Gastroesophageal sphincter (tissue), 4 donors: ENCODE measurements around the gene FUT9. TPM values are rescaled to one million over a fixed set of nuclear protein-coding genes. Genes with fewer than 3 reads are reported as not detected.

ENCODE experiments used
- ATAC-seq: fragments of 150-250 bp; one replicate; pipeline ENCODE4 v1.9.1; 2016; ENCODE audit warnings: mild to moderate bottlenecking, moderate library complexity
- H3K27ac ChIP-seq, 4 donors: fragments of 200-600 bp; sonication (generic) in 3 of 4; 1 replicate in 3 of 4; 2 replicates in 1 of 4; pipeline ENCODE4 v1.5.1; 2016 to 2019
- H3K27me3 ChIP-seq: fragments of 200-600 bp; sonication (generic); one replicate; pipeline ENCODE4 v1.5.1; 2019
- H3K36me3 ChIP-seq, 2 donors: fragments of 200-600 bp; sonication (generic); one replicate each; pipeline ENCODE4 v1.5.1; 2019; ENCODE audit warnings: control low read depth in 1 of 2
- H3K4me1 ChIP-seq, 3 donors: fragments of 200-600 bp; sonication (generic); 1 replicate in 2 of 3; 2 replicates in 1 of 3; pipeline ENCODE4 v1.5.1; 2016 to 2019; ENCODE audit warnings: control low read depth in 2 of 3
- H3K4me3 ChIP-seq, 2 donors: fragments of 200-600 bp; sonication (generic); one replicate each; pipeline ENCODE4 v1.5.1; 2019; ENCODE audit warnings: mild to moderate bottlenecking in 1 of 2, moderate library complexity in 1 of 2
- H3K9me3 ChIP-seq, 3 donors: fragments of 200-600 bp; sonication (generic); one replicate each; pipeline ENCODE4 v1.5.1; 2017 to 2019; ENCODE audit warnings: control low read depth in 2 of 3
- EP300 ChIP-seq: sonication (generic); formaldehyde crosslinking; IDR thresholded peaks from one replicate; pipeline ENCODE4 v1.6.1; 2017; ENCODE audit warnings: antibody characterized with exemption, mild to moderate bottlenecking
- POLR2A ChIP-seq, 2 donors: fragments of 450-650 bp; IDR thresholded peaks; one replicate each; pipeline ENCODE4 v1.6.1; 2017; ENCODE audit warnings: antibody characterized with exemption in 2 of 2, mild to moderate bottlenecking in 2 of 2, moderate library complexity in 1 of 2
- POLR2AphosphoS5 ChIP-seq: sonication (generic); formaldehyde crosslinking; IDR thresholded peaks from one replicate; pipeline ENCODE4 v1.6.1; 2017; ENCODE audit warnings: antibody characterized with exemption
- WGBS, 2 donors: methylation state at CpG; one replicate each; pipeline ENCODE4 v1.1.5; 2018; ENCODE audit warnings: low coverage in 1 of 2; 5-methylcytosine and 5-hydroxymethylcytosine counted together
- total RNA-seq, 4 donors: library from RNA; depleted of rRNA; stranded (reverse); fragments of >200 nt; gene quantifications; one replicate each; pipeline ENCODE4 v1.1.0, GENCODE V29; 2016
- TF ChIP-seq, protein P1 (sequence below), 4 experiments: fragments of 200-600 bp in 2 of 4; fragments of 450-650 bp in 2 of 4; sonication (generic) in 1 of 4; IDR thresholded peaks; one replicate each; pipeline ENCODE4 v1.5.1; 2017 to 2019; ENCODE audit warnings: antibody characterized with exemption in 4 of 4, mild to moderate bottlenecking in 2 of 4, moderate library complexity in 2 of 4

Gene FUT9
- total RNA-seq, 4 donors from 2014 or later: under 0.01 TPM; not detected in 3

DNA sequence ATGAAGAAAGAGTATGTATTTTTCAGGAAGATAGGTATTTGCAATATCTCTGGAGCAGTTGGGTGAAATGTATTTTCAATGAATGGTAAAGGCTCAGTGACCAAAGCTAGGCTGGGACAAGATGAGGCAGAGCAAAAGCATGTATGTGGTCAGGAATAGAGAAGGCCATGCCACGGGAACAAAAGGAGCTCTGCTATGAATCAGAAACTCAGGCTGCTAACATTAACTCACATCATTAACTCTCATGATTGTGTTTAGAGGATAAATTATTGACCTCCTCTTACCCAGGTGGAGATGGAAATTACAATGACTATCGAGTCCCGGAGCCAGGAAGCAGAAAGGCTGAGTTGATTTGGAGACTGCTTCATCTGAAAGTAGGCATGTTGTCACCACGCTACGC, 220.2 kb downstream of the FUT9 start:
- Histone ChIP-seq H3K4me1 (no peaks in the 10 kb centered on the region), H3K4me3 (no peak overlapping the region), H3K27me3 (no peaks in the 10 kb centered on the region), H3K36me3 (no peaks in the 10 kb centered on the region), H3K27ac (no peak overlapping the region), H3K9me3 (no peaks in the 10 kb centered on the region)
- TF ChIP-seq EP300: no peak
- no peak for TF ChIP-seq POLR2A (IDR thresholded peaks at IDR 0.05)
- TF ChIP-seq, protein P1, sequence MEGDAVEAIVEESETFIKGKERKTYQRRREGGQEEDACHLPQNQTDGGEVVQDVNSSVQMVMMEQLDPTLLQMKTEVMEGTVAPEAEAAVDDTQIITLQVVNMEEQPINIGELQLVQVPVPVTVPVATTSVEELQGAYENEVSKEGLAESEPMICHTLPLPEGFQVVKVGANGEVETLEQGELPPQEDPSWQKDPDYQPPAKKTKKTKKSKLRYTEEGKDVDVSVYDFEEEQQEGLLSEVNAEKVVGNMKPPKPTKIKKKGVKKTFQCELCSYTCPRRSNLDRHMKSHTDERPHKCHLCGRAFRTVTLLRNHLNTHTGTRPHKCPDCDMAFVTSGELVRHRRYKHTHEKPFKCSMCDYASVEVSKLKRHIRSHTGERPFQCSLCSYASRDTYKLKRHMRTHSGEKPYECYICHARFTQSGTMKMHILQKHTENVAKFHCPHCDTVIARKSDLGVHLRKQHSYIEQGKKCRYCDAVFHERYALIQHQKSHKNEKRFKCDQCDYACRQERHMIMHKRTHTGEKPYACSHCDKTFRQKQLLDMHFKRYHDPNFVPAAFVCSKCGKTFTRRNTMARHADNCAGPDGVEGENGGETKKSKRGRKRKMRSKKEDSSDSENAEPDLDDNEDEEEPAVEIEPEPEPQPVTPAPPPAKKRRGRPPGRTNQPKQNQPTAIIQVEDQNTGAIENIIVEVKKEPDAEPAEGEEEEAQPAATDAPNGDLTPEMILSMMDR (IDR thresholded peaks at IDR 0.05): no peak
- no peak for TF ChIP-seq POLR2AphosphoS5
- 38 to 66% methylated on average over 2 to 4 of the region's 5 CpGs for WGBS, 2 donors
- ATAC-seq: no peak

DNA sequence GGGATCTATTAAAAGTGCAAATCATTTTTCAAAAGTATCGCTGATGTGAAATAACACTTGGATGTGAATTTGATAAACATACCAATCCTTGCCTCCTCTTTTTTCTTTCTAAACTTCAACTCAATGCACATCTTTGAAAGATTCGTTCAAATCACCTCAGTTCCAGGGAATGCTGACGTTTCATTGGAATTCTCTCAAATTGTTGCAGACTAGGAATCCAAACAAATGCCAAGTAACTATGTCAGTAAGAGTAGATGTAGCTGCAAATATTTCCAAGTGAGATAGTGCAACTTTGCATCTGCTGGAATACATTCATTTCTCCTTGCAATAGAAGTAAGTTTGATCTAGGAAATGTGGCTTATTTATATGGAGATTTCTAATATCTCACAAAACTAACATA, 220.7 kb downstream of the FUT9 start:
- Histone ChIP-seq H3K9me3 (no peaks in the 10 kb centered on the region), H3K4me3 (no peak overlapping the region), H3K4me1 (no peaks in the 10 kb centered on the region), H3K27ac (no peak overlapping the region), H3K27me3 (no peaks in the 10 kb centered on the region), H3K36me3 (no peaks in the 10 kb centered on the region)
- TF ChIP-seq, protein P1 (IDR thresholded peaks at IDR 0.05): no peak
- no peak for TF ChIP-seq EP300
- TF ChIP-seq POLR2AphosphoS5: no peak
- WGBS, 2 donors: 15 to 30% methylated on average over 3 of the region's 3 CpGs
- no peak for ATAC-seq

DNA sequence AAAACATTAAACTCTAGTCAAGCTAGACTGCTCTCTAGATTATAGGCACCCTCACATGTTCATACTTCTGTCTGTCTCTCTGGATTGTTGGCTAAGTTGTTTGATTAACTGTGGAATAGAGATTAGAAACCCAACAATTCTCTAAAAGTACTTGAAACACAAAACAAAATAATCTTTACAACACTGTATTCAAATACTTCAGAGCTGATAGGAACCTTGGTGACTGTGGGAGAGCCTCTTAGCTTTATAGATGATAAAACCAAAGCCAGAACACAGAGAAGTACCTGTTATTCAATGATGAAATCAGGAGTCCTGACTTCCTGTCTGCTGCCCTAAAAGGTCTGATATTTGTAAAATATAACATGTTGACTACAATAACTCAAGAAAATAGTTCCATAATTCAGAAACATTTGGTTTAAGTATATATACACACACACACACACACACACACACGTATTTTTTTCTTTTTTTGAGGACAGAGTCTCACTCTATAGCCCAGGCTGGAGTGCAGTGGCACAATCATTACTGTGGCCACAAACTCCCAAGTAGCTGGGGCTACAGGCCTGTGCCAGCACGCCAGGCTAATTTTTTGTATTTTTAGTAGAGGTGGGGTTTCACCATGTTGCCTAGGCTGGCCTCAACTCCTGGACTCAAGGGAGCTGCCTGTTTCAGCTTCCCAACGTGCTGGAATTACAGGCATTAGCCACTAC, 222.0 kb downstream of the FUT9 start:
- WGBS, 2 donors: 23 to 81% methylated on average over 1 to 3 of the region's 3 CpGs
- Histone ChIP-seq H3K27me3 (no peaks in the 10 kb centered on the region), H3K36me3 (no peaks in the 10 kb centered on the region), H3K9me3 (no peaks in the 10 kb centered on the region), H3K4me3 (no peak overlapping the region), H3K27ac (no peak overlapping the region), H3K4me1 (no peaks in the 10 kb centered on the region)
- ATAC-seq: no peak
- no peak for TF ChIP-seq POLR2A (IDR thresholded peaks at IDR 0.05)
- no peak for TF ChIP-seq POLR2AphosphoS5
- TF ChIP-seq EP300: no peak
- TF ChIP-seq, protein P1 (IDR thresholded peaks at IDR 0.05): no peak

DNA sequence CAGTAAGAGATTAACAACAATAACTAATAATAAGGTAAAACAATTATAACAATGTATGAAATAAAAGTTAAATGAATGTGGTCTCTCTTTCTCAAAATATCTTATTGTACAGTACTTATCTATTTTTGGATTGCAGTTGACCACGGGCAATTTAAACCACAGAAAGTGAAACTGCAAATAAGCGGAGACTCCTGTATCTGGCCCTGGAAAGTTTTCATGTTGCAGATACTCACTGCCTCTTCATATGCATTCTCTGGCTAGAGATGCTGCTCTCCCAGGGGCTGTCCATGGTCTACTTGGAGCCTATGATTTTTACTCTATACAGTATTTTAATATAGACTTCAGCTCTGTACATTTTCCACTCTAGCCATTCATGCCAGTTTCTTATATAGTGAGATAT, 230.8 kb downstream of the FUT9 start:
- Histone ChIP-seq H3K4me1 (no peaks in the 10 kb centered on the region), H3K36me3 (no peaks in the 10 kb centered on the region), H3K27ac (no peak overlapping the region), H3K9me3 (no peaks in the 10 kb centered on the region), H3K4me3 (no peak overlapping the region), H3K27me3 (no peaks in the 10 kb centered on the region)
- TF ChIP-seq EP300 (no peak), POLR2A (IDR thresholded peaks at IDR 0.05) (no peak), POLR2AphosphoS5 (no peak)
- TF ChIP-seq, protein P1 (IDR thresholded peaks at IDR 0.05): no peak
- 25 to 55% methylated on average over 2 of the region's 2 CpGs for WGBS, 2 donors
- no peak for ATAC-seq

DNA sequence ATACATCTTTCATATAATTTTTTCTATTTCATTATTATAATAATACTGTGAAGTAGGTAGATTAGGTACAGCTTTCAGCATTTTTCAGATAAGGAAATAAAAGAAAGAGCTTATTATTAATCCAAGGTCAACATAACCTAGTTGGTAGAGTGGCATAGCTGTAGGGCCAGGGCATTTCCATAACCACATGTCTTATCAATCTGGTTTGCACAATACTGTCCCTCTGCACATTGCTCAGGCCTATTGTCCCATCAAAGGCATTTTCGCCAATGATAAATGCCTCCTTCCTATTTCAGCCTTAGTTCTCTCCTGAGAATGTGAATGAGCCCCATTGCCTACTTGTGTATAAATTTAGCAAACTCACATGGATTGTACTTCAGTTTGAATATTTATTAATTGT, 234.0 kb downstream of the FUT9 start:
- 83 to 86% methylated on average over 1 of the region's 1 CpG for WGBS, 2 donors
- no peaks in the 10 kb centered on the region for H3K9me3 ChIP-seq
- ATAC-seq: no peak
- H3K36me3 ChIP-seq: no peaks in the 10 kb centered on the region
- H3K4me3 ChIP-seq: no peak overlapping the region
- TF ChIP-seq, protein P1 (IDR thresholded peaks at IDR 0.05): no peak
- TF ChIP-seq POLR2AphosphoS5 (no peak), POLR2A (IDR thresholded peaks at IDR 0.05) (no peak), EP300 (no peak)
- H3K27me3 ChIP-seq: no peaks in the 10 kb centered on the region
- H3K4me1 ChIP-seq: no peaks in the 10 kb centered on the region
- no peak overlapping the region for H3K27ac ChIP-seq
